NCI-H1105 treated with DMSO at 0.1 percent for 48 hours (cell line): Measurements from ENCODE around the gene ULK4.
"Not testable (repeated sequence)": the region's sequence is repeated elsewhere in the genome, so short reads cannot be mapped to it uniquely, and the experiment has no call there.

Experiments
- DNase-seq: peaks from one replicate; lab custom pipeline; 2025; lab: John Stamatoyannopoulos, UW

The ULK4 gene

DNA sequence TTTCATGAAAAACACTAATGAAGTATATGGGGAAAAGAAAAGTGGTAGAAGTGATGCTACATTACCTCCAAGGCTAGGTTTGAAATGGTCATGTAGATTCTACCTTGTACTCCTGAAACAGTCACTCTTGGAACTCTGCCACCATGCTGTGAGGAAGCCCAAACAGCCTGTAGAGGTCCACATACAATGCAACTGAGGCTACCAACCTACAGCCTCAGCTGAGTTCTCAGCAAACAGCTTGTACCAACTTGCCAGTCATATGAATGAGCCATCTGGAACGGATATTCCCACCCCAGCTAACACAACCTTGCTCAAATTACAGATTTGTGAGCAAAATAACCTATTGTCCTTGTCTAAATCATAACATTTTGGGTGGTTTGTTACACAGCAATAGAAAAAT is 193.5 kb downstream of the ULK4 start:
- DNase-seq, result no peak

DNA sequence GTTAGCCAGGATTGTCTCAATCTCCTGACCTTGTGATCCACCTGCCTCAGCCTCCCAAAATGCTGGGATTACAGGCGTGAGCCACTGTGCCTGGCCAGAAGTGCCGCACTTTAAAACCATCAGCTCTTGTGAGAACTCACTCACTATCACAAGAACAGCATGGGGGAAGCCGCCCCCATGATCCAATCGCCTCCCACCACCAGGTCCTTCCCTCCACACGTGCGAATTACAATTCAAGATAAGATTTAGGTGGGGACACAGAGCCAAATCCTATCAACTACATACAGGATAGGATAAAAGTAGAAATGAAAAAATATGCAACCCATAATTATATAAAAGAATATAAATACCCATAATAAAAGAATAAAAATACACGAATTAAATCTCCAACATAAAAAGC is 199.0 kb downstream of the ULK4 start:
- DNase-seq, result not testable (repeated sequence)

DNA sequence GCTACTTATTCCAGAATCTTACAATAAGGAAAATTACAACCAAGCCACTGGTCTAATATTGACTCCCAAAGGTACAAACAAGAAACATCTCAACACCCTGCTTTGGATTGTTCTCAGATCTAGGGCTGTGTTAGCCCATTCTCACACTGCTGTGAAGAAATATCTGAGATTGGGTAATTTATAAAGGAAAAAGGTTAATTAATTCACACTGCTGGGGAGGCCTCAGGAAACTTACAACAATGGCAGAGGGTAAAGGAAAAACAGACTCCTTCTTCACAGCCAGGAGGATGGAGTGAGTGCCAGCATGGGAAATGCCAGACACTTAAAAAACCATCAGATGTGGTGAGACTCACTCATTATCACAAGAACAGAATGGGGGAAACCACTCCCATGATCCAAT is 208.3 kb downstream of the ULK4 start:
- no peak for DNase-seq

DNA sequence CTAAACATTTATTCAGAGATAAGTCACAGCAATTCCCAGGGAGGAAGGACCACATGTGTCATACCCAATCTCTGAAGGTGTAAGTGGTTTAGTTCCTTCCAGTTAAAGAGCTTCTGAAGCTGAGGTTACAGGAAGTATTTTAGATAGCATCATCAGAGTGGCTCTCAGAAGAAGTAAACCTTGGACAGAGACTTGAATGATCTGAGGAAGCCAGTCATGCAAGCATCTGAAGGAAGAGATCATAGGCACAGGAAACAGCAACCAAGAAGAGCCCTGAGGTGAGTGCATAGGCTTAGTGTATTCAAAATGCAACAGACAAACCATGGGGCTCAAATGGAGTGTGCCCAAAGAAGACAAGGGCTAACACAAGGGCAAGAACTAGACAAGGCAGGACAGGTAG is 210.3 kb downstream of the ULK4 start:
- DNase-seq, result no peak

DNA sequence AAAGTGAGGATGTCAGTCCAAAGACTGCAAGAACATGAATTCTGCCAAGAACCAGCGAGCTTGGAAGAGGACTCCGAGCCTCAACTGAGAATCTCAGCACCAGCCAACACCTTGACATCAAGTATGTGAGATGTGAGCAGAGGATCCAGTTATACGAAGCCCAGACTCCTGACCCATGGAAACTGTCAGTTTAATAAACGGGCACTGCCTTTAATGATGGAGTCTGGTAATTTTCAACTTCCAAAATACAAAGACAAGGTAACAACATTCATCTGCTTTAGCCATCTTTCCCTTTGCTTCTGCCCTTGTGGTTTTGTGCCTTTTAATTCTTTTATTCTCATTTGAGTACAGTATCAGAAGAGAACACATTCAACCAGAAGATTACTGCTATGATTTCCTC is 211.9 kb downstream of the ULK4 start:
- DNase-seq, result no peak

DNA sequence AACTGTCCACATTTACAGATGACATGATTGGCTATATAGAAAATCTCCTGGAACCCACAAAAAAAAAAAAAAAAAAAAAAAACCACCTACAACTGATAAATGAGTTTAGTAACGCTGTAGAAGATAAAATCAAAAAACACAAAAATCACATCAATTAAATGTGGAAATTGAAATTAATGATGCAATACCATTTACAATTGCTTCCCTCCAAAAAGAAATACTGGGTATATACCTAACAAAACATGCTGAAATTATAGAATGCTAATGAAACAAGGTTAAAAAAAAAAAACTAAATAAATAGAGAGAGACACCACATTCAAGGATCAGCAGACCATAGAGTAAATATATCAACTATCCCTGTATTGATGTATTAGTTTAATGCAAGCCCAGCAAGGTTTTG is 215.7 kb downstream of the ULK4 start:
- DNase-seq, result no peak

DNA sequence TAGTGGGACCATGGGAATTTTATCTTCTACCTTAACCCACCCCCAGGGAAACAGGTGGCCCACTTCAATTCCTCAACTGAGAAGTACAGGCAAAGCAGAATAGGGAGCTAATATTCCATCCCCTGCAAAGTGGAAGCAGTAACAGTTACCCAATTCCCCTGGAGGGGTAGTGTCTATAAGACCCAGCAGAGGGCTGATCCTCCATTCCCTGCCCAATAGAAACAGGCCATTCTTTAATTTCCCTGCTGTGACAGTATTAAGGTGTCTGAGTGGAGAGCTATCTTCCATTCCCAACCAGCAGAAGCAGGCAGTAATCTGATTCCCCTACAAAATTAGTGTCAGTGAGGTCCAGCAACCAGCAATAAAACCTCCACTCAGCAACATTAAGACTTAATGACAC is 219.8 kb downstream of the ULK4 start:
- no peak for DNase-seq

DNA sequence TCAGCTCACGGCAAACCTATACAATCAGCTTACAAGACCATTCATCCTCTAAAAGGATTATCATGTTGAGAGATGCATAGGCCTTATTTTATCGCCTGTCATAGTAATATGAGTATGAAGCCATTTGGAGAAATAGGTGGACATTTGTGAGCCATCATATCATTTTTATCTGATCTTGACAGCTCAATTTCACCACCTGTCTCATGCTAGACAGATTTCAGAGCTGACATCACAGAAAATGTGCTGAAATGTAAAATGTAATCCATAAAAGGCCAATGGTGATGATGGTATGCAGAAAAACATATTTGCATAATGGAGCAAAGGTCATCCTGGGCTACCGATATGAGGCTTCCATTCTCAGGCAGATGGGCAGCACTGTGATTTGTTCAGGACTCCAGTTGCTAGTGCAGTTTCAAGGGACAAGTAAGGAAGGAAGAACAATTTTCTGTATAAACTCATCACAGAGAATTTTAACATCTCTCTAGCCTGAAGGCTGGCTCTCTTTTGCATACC is 221.5 kb downstream of the ULK4 start:
- no peak for DNase-seq

DNA sequence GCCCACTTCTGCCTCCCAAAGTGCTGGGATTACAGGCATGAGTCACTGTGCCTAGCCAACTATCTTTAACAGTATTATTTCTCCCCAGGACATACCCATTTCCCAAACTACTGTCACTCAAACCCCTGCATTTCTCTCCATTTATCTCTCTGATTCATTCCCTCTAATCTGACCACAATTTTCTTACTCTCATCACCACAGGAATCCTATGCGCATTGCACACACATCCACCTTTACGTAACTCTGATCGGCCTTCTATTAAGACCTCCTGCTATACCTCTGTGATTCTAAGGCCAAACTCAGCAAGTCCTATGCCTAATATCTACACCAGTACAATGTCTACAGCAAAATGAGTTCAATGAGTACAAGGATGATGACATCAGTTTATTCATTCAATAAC is 235.0 kb downstream of the ULK4 start:
- no peak for DNase-seq

DNA sequence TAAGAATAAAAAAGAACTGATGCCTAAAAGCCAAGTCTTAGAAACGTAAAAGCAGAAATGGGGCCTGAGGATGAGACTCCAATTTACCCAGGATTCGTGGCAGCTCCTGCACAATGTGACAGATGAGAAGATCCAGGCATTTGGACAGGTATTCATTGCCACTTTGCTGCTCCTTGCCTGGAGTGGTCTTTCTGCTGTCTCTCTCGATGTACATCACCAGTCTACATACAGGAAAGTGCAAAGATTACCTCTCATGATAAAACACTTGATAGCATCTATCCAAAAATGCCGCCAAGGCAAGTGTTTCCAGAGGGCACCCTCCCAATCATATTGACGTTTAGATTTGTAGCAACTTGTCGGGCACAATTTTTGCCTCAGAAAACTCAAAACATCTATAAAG is 244.3 kb downstream of the ULK4 start:
- no peak for DNase-seq

DNA sequence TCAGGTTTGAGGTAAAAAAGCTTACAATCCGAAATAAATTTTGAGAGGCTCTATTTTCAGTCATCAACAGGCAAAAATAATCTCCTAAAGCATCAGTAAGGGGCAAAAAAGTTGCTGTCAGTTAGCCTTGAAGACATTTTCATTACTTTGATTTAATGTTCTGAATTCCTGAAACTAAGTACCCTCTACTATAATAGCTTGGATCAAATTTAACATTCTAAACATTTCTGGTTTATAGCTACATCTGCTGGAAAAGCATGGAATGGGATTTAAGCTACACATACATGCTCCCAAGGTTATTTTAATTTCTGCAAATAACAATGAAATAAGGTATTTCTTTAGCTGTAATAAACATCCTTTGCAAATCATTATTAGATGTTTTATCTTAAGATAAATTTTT is 245.4 kb downstream of the ULK4 start:
- DNase-seq, result no peak

DNA sequence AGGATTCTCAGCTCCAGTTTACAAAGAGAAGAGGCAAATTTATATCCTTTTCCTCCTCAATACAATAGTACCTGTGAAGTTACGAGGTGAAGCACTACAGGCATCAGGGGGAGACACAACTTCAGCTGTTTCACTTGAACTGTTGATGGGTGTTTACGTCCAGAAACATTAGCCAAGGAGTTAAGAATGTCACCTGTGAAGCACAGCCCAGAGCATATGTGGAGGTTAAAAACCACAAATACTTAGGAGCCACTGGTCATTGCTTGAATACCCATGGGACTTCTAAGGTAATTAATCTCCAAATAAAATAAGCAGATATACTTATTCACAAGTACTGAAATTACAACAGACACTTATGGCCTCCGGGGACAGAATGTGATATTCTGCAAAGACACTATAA is 246.5 kb downstream of the ULK4 start:
- DNase-seq, result no peak

DNA sequence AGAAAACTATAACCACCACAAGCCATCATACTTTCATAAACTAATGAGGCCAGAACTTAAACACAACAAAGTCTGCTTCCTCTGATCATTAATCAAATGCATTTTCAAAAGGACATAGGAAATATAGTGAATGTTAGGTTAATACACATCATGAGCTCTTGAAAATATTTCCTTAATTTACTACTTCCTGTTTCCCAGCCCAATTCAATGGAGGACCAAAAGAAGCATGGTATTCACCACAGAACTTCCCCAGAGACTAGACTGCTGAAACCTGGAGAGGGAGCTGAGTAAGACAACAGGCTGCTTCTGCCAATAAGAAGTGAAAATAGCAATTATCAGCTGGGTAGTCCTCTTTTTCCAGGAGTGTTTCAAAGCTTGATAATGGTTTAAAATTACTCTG is 250.3 kb downstream of the ULK4 start:
- no peak for DNase-seq

DNA sequence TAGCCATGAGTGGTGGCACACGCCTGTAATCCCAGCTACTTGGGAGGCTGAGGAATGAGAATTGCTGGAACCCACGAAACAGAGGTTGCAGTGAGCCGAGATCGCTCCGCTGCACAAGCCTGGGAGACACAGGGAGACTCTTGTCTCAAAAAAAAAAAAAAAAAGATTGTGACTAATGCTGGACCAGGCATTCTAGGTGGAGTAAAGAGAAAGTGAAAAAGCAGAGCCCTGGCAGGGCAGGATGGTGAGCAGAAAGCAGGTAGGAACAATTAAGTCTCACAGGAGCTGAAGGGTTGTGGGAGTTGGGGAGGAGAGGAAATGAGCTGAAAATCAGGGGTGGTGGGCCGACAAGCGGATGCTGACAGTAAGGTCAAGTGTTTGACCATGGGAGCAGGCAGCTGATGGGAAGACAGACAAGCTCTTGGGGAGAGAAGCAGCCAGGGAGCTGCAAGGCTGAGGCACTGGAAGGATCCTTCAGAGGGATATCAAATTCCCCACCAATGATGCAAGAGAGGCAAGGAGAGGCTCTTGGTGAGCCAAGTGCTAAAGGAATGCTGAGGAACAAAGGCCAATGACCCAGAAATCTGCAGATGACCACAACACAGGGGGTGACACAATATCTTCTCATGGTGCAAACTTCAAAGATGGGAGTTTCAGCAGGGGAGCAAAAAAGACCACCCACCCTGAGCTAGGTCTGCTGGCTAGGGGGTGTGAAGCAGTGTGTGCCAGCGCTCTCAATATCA is 251.1 kb downstream of the ULK4 start:
- DNase-seq, result no peak

DNA sequence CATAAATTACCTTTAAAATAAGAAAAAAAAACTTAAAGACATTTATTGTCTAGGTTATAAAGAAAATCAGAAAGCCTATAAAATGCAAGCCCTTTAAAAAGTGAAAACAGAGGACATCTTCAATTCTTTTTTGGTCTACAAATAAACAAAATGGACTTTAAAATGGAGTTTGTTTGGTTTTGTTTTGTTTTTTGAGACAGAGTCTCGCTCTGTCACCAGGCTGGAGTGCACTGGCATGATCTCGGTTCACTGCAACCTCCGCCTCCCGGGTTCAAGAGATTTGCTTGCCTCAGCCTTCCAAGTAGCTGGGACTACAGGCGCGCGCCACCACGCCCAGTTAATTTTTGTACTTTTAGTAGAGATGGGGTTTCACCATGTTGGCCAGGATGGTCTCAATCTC is 252.7 kb downstream of the ULK4 start:
- DNase-seq, result not testable (repeated sequence)

DNA sequence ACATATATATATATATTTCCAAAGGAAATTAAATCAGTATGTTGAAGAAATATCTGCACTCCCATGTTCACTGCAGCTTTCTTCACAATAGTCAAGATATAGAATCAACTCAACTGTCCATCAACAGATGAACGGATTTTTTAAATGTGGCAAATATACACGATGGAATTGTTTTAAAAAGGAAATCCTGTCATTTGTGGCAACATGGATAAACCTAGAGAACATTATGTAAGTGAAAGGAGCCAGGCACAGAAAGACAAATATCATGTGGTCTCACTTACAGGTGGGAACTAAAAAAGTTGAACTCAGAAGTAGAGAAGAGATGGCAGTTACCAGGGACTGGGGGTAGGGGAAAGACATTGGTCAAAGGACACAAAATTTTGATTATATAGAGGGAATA is 253.7 kb downstream of the ULK4 start:
- DNase-seq, result no peak

DNA sequence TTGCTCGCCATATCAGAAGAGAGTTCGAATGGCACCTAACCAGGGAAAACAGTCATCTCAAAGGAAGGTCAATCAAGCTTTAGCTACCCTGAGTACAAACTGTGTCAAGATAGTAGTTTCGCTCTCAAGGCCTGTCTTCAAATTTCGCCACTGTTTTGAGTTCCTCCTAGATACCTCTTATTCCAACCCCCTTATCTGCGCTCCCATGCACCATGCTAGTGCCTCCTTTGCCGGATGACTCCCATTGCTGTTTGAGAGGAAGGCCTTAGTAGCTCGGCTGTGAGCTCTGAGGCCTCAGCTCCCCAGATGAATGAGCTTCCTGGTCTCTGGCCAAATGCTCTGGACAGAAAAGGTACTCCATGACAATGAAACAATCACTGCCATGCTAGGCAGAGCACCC is 256.0 kb downstream of the ULK4 start:
- DNase-seq, result no peak

DNA sequence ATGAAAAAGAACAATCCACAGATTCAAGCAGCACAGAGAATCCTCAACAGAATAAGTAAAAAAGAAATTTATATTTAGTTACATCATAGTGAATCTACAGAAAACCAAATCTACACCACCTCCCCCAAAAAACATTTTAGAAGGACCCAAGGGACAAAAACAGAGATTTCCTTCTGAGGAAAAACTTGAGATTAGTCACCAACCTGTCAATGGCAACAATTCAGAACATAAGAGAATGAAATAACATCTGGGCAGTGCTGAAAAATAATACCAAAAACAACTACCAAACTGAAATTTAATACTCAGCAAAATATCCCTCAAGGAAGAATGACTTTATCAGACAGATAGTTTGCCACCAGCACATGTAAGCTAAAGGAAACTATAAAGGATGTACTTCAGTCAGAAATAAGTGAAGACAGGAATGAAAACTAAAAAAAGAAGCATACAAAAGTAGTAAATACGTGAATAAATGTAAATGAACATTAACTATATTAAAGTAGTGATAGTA is 260.7 kb downstream of the ULK4 start:
- DNase-seq, result no peak

DNA sequence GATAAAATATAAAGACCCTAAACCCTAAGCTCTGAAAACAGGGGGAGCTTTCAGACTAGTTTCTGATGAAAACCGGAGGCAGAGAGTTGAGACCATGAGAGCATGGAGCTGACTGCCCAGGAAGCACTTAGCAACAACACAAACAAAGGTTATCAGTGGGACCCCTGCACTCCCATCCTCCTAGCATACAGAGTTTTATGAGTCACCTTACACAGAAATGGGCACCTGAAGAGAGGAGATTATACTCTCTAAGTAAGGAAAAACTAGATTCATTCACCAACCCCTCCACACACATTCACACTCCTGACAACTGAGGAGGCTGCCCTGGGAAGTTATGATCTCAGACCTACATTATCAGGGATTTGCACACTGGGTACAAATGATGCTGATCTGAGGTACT is 261.7 kb downstream of the ULK4 start:
- DNase-seq, result no peak

DNA sequence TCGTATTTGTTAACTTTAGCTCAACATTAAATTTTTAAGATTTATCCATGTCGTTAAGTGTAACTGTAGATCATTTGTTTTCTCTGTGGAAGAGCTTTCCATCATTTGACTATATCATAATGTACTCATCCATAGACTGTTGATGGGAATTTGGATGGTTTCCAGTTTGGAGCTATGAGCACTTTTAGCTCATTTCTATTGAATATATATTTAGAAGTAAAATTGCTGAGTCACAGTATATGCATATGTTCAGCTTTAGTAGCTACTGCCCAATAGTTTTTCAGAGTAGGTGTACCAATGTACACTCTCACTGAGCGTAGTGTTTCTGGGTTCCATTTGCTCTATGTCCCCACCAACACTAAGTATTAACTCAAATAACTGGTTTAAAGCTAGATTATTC is 263.0 kb downstream of the ULK4 start:
- DNase-seq, result no peak

DNA sequence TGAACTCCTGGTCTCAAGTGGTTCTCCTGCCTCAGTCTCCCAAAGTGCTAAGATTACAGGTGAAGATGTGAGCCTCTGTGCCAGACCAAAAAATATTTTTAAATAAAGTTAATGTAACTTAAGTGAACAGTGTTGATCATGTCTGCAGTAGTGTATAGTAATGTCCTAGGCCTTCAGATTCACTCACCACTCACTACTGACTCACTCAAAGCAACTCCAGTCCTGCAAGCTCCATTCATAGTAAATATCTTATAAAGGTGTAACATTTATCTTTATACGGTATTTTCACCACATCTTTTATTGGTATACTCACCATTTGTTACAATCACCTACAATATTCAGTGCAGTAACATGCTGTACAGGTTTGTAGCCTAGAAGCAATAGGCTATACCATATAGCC is 264.2 kb downstream of the ULK4 start:
- DNase-seq, result no peak

DNA sequence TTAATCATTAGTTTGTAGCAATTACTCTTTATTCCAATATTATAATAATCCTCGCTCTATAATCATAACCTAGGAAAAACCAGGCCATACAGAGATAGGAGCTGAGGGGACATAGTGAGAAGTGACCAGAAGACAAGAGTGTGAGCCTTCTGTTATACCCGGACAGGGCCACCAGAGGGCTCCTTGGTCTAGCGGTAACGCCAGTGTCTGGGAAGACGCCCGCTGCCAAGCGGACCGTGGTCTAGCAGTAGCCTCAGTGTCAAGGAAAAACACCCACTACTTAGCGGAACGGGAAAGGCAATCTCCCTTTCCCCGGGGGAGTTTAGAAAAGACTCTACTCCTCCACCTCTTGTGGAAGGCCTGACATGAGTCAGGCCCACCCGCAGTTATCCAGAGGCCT is 266.1 kb downstream of the ULK4 start:
- DNase-seq, result not testable (repeated sequence)

DNA sequence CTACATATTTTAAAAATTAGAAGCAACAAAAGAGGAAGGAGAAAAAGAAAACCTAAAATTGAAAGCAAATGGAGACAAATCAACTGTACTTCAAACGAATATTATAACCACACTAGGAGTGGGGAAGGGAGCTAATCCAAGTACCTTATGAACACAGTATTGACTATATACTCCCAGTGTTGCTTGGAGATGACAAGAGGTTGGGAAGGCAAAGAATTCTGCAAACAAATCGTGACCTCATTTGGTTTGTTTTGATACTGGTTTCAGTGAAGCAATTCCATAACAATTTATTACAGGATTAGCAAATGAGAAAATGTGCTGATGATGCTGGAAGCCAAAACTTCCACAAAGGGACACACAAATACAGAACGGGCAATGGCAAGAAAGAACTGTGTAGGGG is 268.1 kb downstream of the ULK4 start:
- no peak for DNase-seq
